WTC11 (cell line): ENCODE results near the gene MTERF4. TPM values are rescaled to one million over a fixed set of nuclear protein-coding genes. Genes with fewer than 3 reads are reported as not detected.

Experiments used
- ATAC-seq: fragments of 200-7000 bp; cut with Tn5 transposase; 2 replicates; pipeline ENCODE4 v1.10.0; 2021; ENCODE audit warnings: mild to moderate bottlenecking, moderate library complexity
- CTCF ChIA-PET: fragments of 300-600 bp; sonication (Branson Sonifier 250); formaldehyde crosslinking; loops from one replicate; lab custom pipeline; 2021; ENCODE audit warnings: antibody characterized with exemption; lab: Charles Lee
- POLR2A ChIA-PET: fragments of 350-600 bp; sonication (Branson Sonifier 250); formaldehyde crosslinking; loops from one replicate; lab custom pipeline; 2021; ENCODE audit warnings: antibody characterized with exemption; lab: Charles Lee
- DNase-seq: peaks from one replicate; pipeline ENCODE4 v3.0.0; 2021; ENCODE audit warnings: low spot score
- H3K27ac Mint-ChIP-seq: 2 replicates; pipeline ENCODE4 v1.8.0; 2021; ENCODE audit warnings: mixed read lengths
- H3K27me3 Mint-ChIP-seq: 2 replicates; pipeline ENCODE4 v1.8.0; 2021; ENCODE audit warnings: low read depth, mild to moderate bottlenecking, moderate library complexity, mixed read lengths
- H3K36me3 Mint-ChIP-seq: 2 replicates; pipeline ENCODE4 v1.8.0; 2021; ENCODE audit warnings: mixed read lengths
- H3K4me1 Mint-ChIP-seq: 2 replicates; pipeline ENCODE4 v1.8.0; 2022; ENCODE audit warnings: mixed read lengths
- H3K4me3 Mint-ChIP-seq: 2 replicates; pipeline ENCODE4 v1.8.0; 2021; ENCODE audit warnings: mild to moderate bottlenecking, moderate library complexity, mixed read lengths
- H3K9me3 Mint-ChIP-seq: 2 replicates; pipeline ENCODE4 v1.8.0; 2021; ENCODE audit warnings: mixed read lengths
- ATF6 ChIP-seq: sonication (generic); formaldehyde crosslinking; IDR thresholded peaks from 2 replicates; pipeline ENCODE4 v1.8.1; 2023; ENCODE audit warnings: mild to moderate bottlenecking, missing genetic modification reagents
- HMGXB4 ChIP-seq: sonication (generic); formaldehyde crosslinking; IDR thresholded peaks from 2 replicates; pipeline ENCODE4 v1.8.1; 2023; ENCODE audit warnings: mild to moderate bottlenecking, moderate library complexity, missing genetic modification reagents
- JUN ChIP-seq: sonication (generic); formaldehyde crosslinking; IDR thresholded peaks from 2 replicates; pipeline ENCODE4 v1.8.0; 2023; ENCODE audit warnings: mild to moderate bottlenecking, missing genetic modification reagents
- MXD4 ChIP-seq: fragments of 250-450 bp; sonication (Bioruptor Pico); IDR thresholded peaks from 2 replicates; pipeline ENCODE4 v1.8.0; 2021; ENCODE audit warnings: mild to moderate bottlenecking, moderate library complexity, borderline replicate concordance
- NR1H2 ChIP-seq: sonication (generic); formaldehyde crosslinking; IDR thresholded peaks from 2 replicates; pipeline ENCODE4 v1.9.0; 2021; ENCODE audit warnings: mild to moderate bottlenecking, moderate library complexity, missing genetic modification reagents
- ZBTB21 ChIP-seq: sonication (generic); formaldehyde crosslinking; IDR thresholded peaks from 2 replicates; pipeline ENCODE4 v1.8.1; 2023; ENCODE audit warnings: mild to moderate bottlenecking, missing genetic modification reagents, borderline replicate concordance
- ZMAT4 ChIP-seq: fragments of 250-450 bp; sonication (Bioruptor Pico); IDR thresholded peaks from 2 replicates; pipeline ENCODE4 v1.9.0; 2021; ENCODE audit warnings: mild to moderate bottlenecking
- ZNF281 ChIP-seq: sonication (generic); formaldehyde crosslinking; IDR thresholded peaks from 2 replicates; pipeline ENCODE4 v1.8.0; 2023; ENCODE audit warnings: mild to moderate bottlenecking, missing genetic modification reagents
- ZNF423 ChIP-seq: fragments of 250-450 bp; sonication (Bioruptor Pico); IDR thresholded peaks from 2 replicates; pipeline ENCODE4 v2.1.2; 2022; ENCODE audit warnings: mild to moderate bottlenecking, moderate library complexity
- ZNF671 ChIP-seq: fragments of 250-450 bp; sonication (Bioruptor Pico); IDR thresholded peaks from 2 replicates; pipeline ENCODE4 v1.8.0; 2021; ENCODE audit warnings: mild to moderate bottlenecking
- total RNA-seq: library from RNA; stranded (reverse); gene quantifications from 3 replicates; pipeline ENCODE4 v1.2.3, GENCODE V29; 2021

Gene MTERF4
- total RNA-seq, 1 experiment from 2014 or later: 23.3 TPM

- no peak for TF ChIP-seq ZNF281 (CRISPR knock-in tag)
These were observed 16.8 kb upstream of the MTERF4 start (continued) for GRCh38 chr2:241118737-241119505.

- peaks cover 10% of the 10 kb centered on the region for H3K9me3 Mint-ChIP-seq
- H3K27ac Mint-ChIP-seq: 0 out of 2 replicates have a peak overlapping the region, but pooled peaks have one; percentile 66
- H3K4me1 Mint-ChIP-seq: no peaks in the 10 kb centered on the region
- ChIA-PET CTCF (no interaction called here), POLR2A (no interaction called here)
- H3K4me3 Mint-ChIP-seq: no peak overlapping the region
- DNase-seq (no peak), ATAC-seq (no peak)
- TF ChIP-seq ZMAT4 (no peak), MXD4 (CRISPR knock-in tag) (no peak), NR1H2 (CRISPR knock-in tag) (no peak), ZNF671 (CRISPR knock-in tag) (no peak), ZBTB21 (no peak), HMGXB4 (no peak)
- H3K36me3 Mint-ChIP-seq: peaks cover 35% of the 10 kb centered on the region
- H3K27me3 Mint-ChIP-seq: no peaks in the 10 kb centered on the region
These were observed 14.8 kb upstream of the MTERF4 start for GRCh38 chr2:241116606-241117560.

GRCh38 chr2:241115361-241115760, 13.3 kb upstream of the MTERF4 start:
- POLR2A ChIA-PET: no interaction called here
- CTCF ChIA-PET: no interaction called here
- no peak for ATAC-seq

More at GRCh38 chr2:241115361-241115760, 13.3 kb upstream of the MTERF4 start:
- DNase-seq: no peak
- H3K36me3 Mint-ChIP-seq: peaks cover 25% of the 10 kb centered on the region
- no peak overlapping the region for H3K4me3 Mint-ChIP-seq
- H3K9me3 Mint-ChIP-seq: no peaks in the 10 kb centered on the region
- TF ChIP-seq ATF6 (CRISPR knock-in tag) (no peak), ZNF423 (CRISPR knock-in tag) (no peak), JUN (no peak)
- H3K27ac Mint-ChIP-seq: no peak overlapping the region
- no peaks in the 10 kb centered on the region for H3K4me1 Mint-ChIP-seq
- H3K27me3 Mint-ChIP-seq: no peaks in the 10 kb centered on the region
